Body of pancreas (tissue), 4 donors: ENCODE results near the gene TOP2B. TPM values are rescaled to one million over a fixed set of nuclear protein-coding genes. Genes with fewer than 3 reads are reported as not detected.

ENCODE experiments used
- ATAC-seq: fragments of 150-250 bp; one replicate; pipeline ENCODE4 v1.9.1; 2016
- DNase-seq, 4 donors: peaks; one replicate each; pipeline ENCODE4 v3.0.0-alpha.2; 2019
- H3K27ac ChIP-seq, 4 donors: fragments of 200-600 bp; sonication (generic); 1 replicate in 3 of 4; 2 replicates in 1 of 4; pipeline versions ENCODE4 v1.5.1 to v1.6.1; 2016 to 2019; ENCODE audit warnings: mild to moderate bottlenecking in 1 of 4, mixed read lengths in 1 of 4, moderate library complexity in 1 of 4
- H3K27me3 ChIP-seq, 2 donors: fragments of 200-600 bp; sonication (generic); one replicate each; pipeline ENCODE4 v1.6.0; 2016; ENCODE audit warnings: mild to moderate bottlenecking in 1 of 2
- H3K36me3 ChIP-seq, 2 donors: fragments of 200-600 bp; sonication (generic); replicated peaks in 1 of 2; 2 replicates each; pipeline ENCODE4 v1.5.1; 2016; ENCODE audit warnings: low read depth in 2 of 2; ENCODE audit not compliant: insufficient read depth in 1 of 2
- H3K4me1 ChIP-seq: fragments of 200-600 bp; sonication (generic); one replicate; pipeline ENCODE4 v1.6.0; 2016
- H3K4me3 ChIP-seq, 2 donors: fragments of 200-600 bp; sonication (generic); 1 replicate in 1 of 2; 2 replicates in 1 of 2; pipeline ENCODE4 v1.5.1; 2016 to 2019
- H3K9me3 ChIP-seq, 3 donors: fragments of 200-600 bp; sonication (generic); 1 replicate in 2 of 3; 2 replicates in 1 of 3; pipeline ENCODE4 v1.5.1; 2016
- POLR2A ChIP-seq, 3 donors: fragments of 450-650 bp; IDR thresholded peaks; one replicate each; pipeline ENCODE4 v1.6.1; 2016; ENCODE audit warnings: antibody characterized with exemption in 3 of 3, mild to moderate bottlenecking in 2 of 3
- WGBS, 2 donors: methylation state at CpG; one replicate each; pipeline ENCODE4 v1.1.5; 2017; 5-methylcytosine and 5-hydroxymethylcytosine counted together
- intact Hi-C: fragments of 100-400 bp; cut with DNase I; formaldehyde crosslinking; loops from one replicate; pipeline ENCODE4 v1.15.1; 2023
- total RNA-seq, 2 donors: library from RNA; depleted of rRNA; stranded (reverse); fragments of >200 nt; gene quantifications; one replicate each; pipeline ENCODE4 v1.1.0, GENCODE V29; 2016
- TF ChIP-seq, protein P1 (sequence below), 7 experiments: fragments of 450-650 bp in 4 of 7; fragments of 200-600 bp in 3 of 7; sonication (generic) in 3 of 7; IDR thresholded peaks; one replicate each; pipeline ENCODE4 v1.5.1; 2016 to 2019; ENCODE audit warnings: antibody characterized with exemption in 7 of 7

TOP2B gene
- total RNA-seq, 2 donors from 2014 or later = 52.7 to 83.1 TPM

DNA sequence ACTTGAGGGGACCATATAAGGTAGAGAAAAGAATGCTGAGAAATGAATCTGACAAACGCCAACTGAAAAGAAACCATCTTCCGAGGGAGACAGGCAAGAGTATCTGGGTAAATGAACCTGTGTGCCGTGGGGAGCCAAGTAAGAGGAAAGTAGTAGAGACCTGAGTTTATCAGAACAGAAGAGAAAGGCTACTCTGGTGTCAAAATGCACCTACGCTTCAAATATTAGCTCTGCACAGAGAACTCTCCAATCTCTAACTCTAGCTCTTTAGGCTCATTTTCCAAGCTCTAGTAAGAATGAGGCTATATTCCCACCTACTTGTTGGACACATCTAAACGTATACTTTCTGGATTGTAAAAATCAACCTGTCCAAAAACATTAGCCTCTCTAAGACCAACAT is 53.5 kb downstream of the TOP2B start:
- TF ChIP-seq, protein P1, sequence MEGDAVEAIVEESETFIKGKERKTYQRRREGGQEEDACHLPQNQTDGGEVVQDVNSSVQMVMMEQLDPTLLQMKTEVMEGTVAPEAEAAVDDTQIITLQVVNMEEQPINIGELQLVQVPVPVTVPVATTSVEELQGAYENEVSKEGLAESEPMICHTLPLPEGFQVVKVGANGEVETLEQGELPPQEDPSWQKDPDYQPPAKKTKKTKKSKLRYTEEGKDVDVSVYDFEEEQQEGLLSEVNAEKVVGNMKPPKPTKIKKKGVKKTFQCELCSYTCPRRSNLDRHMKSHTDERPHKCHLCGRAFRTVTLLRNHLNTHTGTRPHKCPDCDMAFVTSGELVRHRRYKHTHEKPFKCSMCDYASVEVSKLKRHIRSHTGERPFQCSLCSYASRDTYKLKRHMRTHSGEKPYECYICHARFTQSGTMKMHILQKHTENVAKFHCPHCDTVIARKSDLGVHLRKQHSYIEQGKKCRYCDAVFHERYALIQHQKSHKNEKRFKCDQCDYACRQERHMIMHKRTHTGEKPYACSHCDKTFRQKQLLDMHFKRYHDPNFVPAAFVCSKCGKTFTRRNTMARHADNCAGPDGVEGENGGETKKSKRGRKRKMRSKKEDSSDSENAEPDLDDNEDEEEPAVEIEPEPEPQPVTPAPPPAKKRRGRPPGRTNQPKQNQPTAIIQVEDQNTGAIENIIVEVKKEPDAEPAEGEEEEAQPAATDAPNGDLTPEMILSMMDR (IDR thresholded peaks at IDR 0.05) = no peak
- no peak for TF ChIP-seq POLR2A (IDR thresholded peaks at IDR 0.05)
- DNase-seq = no peak

DNA sequence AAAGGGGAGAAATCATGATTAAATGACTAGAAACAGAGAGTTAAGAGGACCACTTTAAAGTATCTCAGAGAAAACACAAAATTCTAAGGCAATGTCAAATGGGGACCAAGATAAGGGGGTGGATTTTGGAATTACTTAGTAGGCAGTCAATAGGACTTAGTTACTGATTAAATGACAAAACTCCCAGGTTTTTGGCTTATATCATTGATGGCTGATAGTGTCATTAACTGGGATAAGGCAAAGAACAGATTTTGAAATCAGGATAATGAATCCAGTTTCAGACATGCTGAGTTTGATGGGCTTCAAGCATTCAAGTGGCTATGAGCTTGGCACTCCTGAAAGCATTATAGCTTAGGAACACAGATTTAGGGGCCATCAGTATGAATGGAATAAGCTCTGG is 53.9 kb downstream of the TOP2B start:
- H3K27me3 ChIP-seq = no peaks in the 10 kb centered on the region
- DNase-seq (no peak), ATAC-seq (no peak)
- H3K4me3 ChIP-seq = no peak overlapping the region
- H3K4me1 ChIP-seq = no peaks in the 10 kb centered on the region
- no peak overlapping the region for H3K27ac ChIP-seq
- peaks cover 0 to 32% of the 10 kb centered on the region in 2 donors for H3K36me3 ChIP-seq
- intact Hi-C loops = no loop called here
- H3K9me3 ChIP-seq = no peaks in the 10 kb centered on the region
- TF ChIP-seq, protein P1 (IDR thresholded peaks at IDR 0.05) = no peak
- TF ChIP-seq POLR2A (IDR thresholded peaks at IDR 0.05) = no peak

More for the DNA sequence above, 53.5 kb downstream of the TOP2B start:
- ATAC-seq = no peak
- intact Hi-C loops = no loop called here
- Histone ChIP-seq H3K9me3 (no peaks in the 10 kb centered on the region), H3K27me3 (no peaks in the 10 kb centered on the region), H3K4me1 (no peaks in the 10 kb centered on the region), H3K36me3 (peaks cover 0 to 32% of the 10 kb centered on the region in 2 donors), H3K4me3 (no peak overlapping the region), H3K27ac (no peak overlapping the region)
- 92% methylated on average over 5 of the region's 5 CpGs for WGBS, 2 donors

DNA sequence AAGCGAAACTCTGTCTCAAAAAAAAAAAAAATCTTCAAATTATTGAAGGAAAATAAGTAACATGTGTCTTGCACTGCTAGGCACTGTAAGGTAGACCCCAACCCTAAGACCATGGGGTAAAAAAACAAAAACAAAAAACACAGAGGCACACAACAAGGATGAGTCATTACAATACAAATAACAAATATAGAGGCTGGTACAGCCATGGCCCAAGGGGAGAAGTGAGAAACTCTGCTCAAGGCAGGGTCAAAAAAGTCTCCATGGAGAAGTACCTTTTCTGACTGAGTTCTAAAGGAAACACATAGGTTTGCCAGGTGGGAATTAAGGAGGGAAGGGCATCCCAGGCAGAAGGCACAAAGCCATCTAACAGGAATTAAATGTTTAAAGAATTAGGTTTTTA is 54.5 kb downstream of the TOP2B start:
- intact Hi-C loops = no loop called here
- WGBS, 2 donors = 87 to 100% methylated on average over 1 of the region's 1 CpG
- no peak overlapping the region for H3K27ac ChIP-seq
- no peak for DNase-seq
- no peaks in the 10 kb centered on the region for H3K27me3 ChIP-seq
- TF ChIP-seq POLR2A (IDR thresholded peaks at IDR 0.05) = no peak
- TF ChIP-seq, protein P1 (IDR thresholded peaks at IDR 0.05) = no peak
- H3K36me3 ChIP-seq = peaks cover 0 to 32% of the 10 kb centered on the region in 2 donors
- H3K4me3 ChIP-seq = no peak overlapping the region
- no peaks in the 10 kb centered on the region for H3K9me3 ChIP-seq
- no peaks in the 10 kb centered on the region for H3K4me1 ChIP-seq
- no peak for ATAC-seq

DNA sequence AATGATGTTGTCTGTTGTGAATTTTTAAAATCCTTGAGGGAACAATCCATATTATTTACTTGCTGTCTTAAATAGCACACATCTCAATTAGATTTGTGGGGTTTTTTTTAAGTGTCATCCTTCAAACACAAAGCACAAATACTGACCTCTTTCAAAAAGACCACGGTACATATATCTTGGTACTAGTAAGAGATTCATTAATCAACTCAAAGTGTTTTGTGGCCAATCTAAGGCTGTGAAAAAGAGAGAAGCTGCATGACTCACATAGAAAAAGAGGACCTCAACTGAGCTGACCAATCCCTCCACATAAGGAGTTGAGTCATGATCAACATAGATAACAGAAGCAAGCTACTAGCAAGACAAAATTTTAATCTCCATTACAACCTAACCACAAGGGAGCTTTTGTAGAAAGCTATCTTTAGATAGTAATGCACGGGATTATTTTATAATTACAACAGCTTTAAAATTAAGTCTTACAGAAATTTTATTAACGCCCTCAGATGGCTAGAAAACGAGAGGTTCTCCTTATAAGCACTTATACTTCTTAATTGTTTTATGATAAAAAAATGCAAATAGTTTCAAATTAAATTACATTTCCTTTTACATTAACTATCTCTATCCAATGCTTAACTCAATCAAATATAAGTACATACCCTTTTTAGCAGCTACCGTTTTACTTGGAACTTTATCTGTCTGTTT is 60.5 kb downstream of the TOP2B start:
- Histone ChIP-seq H3K4me1 (no peaks in the 10 kb centered on the region), H3K36me3 (peaks cover 0 to 16% of the 10 kb centered on the region in 2 donors), H3K27ac (peak overlapping the region in 1 of 4 donors; percentile 22), H3K9me3 (no peaks in the 10 kb centered on the region), H3K4me3 (no peak overlapping the region), H3K27me3 (no peaks in the 10 kb centered on the region)
- ATAC-seq = no peak
- no peak for TF ChIP-seq POLR2A (IDR thresholded peaks at IDR 0.05)
- TF ChIP-seq, protein P1 (IDR thresholded peaks at IDR 0.05) = no peak
- DNase-seq = no peak
- WGBS, 2 donors = 67 to 91% methylated on average over 5 of the region's 5 CpGs
- intact Hi-C loops = no loop called here

DNA sequence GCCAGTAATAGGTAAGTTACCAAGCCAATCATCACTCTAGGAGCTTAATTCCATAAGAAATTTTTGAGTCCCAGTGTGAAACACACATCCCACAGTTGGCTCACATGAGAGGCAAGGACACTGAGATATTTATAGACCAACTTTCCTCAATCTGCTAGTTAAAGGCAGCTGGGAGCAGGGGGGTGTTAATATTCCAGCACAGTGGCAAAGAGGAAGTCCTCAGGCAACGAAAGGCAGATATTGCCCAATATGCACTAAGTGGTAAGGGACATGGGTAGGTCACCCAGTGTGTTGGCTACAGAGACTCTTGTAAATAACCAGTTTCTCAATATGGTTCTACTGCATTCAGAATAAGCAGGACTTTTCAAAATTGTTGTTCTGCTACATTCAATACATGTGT is 61.0 kb downstream of the TOP2B start:
- Histone ChIP-seq H3K4me3 (no peak overlapping the region), H3K4me1 (no peaks in the 10 kb centered on the region), H3K27ac (peak overlapping the region in 1 of 4 donors; percentile 22), H3K36me3 (peaks cover 0 to 14% of the 10 kb centered on the region in 2 donors), H3K9me3 (no peaks in the 10 kb centered on the region), H3K27me3 (no peaks in the 10 kb centered on the region)
- TF ChIP-seq, protein P1 (IDR thresholded peaks at IDR 0.05) = no peak
- no peak for TF ChIP-seq POLR2A (IDR thresholded peaks at IDR 0.05)
- WGBS, 2 donors = 31 to 63% methylated on average over 1 of the region's 1 CpG
- intact Hi-C loops = no loop called here
- no peak for ATAC-seq
- DNase-seq = peak in 1 of 4 donors; percentile 39
